HFF-Myc (cell line): ENCODE data around the gene VPS72.

ENCODE experiments used
- DNase-seq: peaks from one replicate; pipeline ENCODE4 v3.0.0-alpha.2; 2011; ENCODE audit warnings: low read depth; ENCODE audit errors: extremely low read depth
- H3K4me3 ChIP-seq: replicated peaks from 2 replicates; pipeline ENCODE4 v1.5.1; 2011; ENCODE audit warnings: low read depth, mild to moderate bottlenecking, control low read depth, low read length
- TF ChIP-seq, protein P1 (sequence below): IDR thresholded peaks from 2 replicates; pipeline ENCODE4 v1.5.1; 2012; ENCODE audit warnings: mild to moderate bottlenecking, low read depth, low read length, control low read depth; ENCODE audit errors: missing control alignments

The VPS72 gene

DNA sequence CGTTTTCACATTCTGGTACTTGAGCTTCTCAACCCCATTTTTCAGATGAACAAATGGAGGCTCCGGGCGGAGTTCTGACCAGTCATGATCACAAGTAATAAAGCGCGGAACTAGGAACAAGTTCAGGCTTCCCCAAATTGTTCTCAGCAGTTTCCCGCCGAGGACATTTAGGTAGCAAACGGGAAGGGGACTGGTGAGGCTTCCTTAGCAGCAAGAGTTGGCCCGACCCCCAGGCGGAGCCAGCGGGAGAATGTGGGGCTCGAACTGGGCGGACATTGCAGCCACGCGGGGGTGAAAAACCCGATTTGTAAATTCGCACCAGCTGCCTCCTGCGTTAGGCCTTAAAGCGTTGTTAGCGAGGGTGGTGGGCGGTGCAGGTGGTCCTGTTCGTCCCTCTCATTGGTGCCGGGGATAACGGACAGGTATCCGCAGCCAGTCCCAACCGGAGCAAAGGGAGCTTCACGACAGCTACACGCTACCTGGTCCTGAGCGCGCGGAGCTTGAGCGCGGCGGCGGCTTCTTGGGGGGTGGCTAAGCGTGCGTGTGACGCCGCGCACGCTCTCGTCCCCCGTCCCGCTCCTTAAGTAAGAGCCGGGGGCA lies 58.9 kb downstream of the VPS72 start:
- TF ChIP-seq, protein P1, sequence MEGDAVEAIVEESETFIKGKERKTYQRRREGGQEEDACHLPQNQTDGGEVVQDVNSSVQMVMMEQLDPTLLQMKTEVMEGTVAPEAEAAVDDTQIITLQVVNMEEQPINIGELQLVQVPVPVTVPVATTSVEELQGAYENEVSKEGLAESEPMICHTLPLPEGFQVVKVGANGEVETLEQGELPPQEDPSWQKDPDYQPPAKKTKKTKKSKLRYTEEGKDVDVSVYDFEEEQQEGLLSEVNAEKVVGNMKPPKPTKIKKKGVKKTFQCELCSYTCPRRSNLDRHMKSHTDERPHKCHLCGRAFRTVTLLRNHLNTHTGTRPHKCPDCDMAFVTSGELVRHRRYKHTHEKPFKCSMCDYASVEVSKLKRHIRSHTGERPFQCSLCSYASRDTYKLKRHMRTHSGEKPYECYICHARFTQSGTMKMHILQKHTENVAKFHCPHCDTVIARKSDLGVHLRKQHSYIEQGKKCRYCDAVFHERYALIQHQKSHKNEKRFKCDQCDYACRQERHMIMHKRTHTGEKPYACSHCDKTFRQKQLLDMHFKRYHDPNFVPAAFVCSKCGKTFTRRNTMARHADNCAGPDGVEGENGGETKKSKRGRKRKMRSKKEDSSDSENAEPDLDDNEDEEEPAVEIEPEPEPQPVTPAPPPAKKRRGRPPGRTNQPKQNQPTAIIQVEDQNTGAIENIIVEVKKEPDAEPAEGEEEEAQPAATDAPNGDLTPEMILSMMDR: no peak
- peak overlapping the region; percentile 21 for H3K4me3 ChIP-seq
- peak; percentile 53 for DNase-seq

DNA sequence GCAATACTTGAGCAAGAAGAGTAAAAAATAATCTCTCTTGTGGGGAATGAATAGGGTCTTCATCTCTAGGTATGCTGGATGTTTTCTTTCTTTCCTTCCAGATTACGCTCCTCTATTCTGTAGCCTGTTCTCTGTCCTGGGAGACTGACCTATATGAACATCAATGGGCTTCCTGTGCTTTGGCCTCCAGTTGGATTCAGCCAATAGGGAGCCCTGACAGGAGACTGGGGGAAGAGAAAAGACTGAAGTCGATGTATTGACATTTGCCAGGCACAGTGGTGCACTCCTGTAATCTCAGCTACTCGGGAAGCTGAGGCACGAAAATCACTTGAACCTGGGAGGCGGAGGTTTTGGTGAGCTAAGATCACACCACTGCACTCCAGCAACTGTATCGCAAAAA lies 61.2 kb downstream of the VPS72 start:
- H3K4me3 ChIP-seq: no peak overlapping the region
- DNase-seq: no peak
- TF ChIP-seq, protein P1: no peak
